ENCODE data around the gene ITGB5. TPM values are rescaled to one million over a fixed set of nuclear protein-coding genes. Genes with fewer than 3 reads are reported as not detected.

The ITGB5 gene
- total and polyA plus RNA-seq, 2 donors (not counting 1 experiment from before 2014, with no cell fraction given) = 99.7 to 196 TPM

GRCh38 chr3:124748560-124749198, 138.5 kb downstream of the ITGB5 start:
- Histone ChIP-seq H3K79me2 (ENCODE audit: control insufficient read depth, insufficient read depth, low read length) (no peaks in the 10 kb centered on the region), H3K4me3 (replicated peaks in 1 of 4; ENCODE audit: control extremely low read depth in 1 of 4, insufficient read depth in 1 of 4, low read depth in 3 of 4, low read length in 4 of 4) (no peak overlapping the region), H3K9me3 (ENCODE audit: control insufficient read depth, insufficient read depth, low read depth, low read length) (no peaks in the 10 kb centered on the region), H3K27me3 (ENCODE audit: control insufficient read depth, insufficient read depth, low read length) (no peaks in the 10 kb centered on the region), H3K4me1 (ENCODE audit: control insufficient read depth, extremely low read depth, insufficient read depth, low read length) (no peaks in the 10 kb centered on the region), H3K4me2 (ENCODE audit: extremely low read depth, insufficient read depth, low read length) (no peak overlapping the region), H4K20me1 (ENCODE audit: control insufficient read depth, extremely low read depth, insufficient read depth, low read length) (no peaks in the 10 kb centered on the region), H2AFZ (ENCODE audit: low read length) (no peak overlapping the region), H3K36me3 (ENCODE audit: control insufficient read depth, insufficient read depth, low read length) (peaks cover 5% of the 10 kb centered on the region), H3K9ac (ENCODE audit: insufficient read depth, low read length) (no peak overlapping the region), H3K27ac (ENCODE audit: insufficient read depth, low read length) (no peak overlapping the region)
- no peak for DNase-seq (ENCODE audit: low read depth in 2 of 2)
- TF ChIP-seq, protein P1, sequence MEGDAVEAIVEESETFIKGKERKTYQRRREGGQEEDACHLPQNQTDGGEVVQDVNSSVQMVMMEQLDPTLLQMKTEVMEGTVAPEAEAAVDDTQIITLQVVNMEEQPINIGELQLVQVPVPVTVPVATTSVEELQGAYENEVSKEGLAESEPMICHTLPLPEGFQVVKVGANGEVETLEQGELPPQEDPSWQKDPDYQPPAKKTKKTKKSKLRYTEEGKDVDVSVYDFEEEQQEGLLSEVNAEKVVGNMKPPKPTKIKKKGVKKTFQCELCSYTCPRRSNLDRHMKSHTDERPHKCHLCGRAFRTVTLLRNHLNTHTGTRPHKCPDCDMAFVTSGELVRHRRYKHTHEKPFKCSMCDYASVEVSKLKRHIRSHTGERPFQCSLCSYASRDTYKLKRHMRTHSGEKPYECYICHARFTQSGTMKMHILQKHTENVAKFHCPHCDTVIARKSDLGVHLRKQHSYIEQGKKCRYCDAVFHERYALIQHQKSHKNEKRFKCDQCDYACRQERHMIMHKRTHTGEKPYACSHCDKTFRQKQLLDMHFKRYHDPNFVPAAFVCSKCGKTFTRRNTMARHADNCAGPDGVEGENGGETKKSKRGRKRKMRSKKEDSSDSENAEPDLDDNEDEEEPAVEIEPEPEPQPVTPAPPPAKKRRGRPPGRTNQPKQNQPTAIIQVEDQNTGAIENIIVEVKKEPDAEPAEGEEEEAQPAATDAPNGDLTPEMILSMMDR (conservative IDR thresholded peaks at IDR 0.05 in 1 of 2, IDR thresholded peaks at IDR 0.05 in 1 of 2; ENCODE audit: low read depth in 1 of 2, low read length in 2 of 2) = no peak
- TF ChIP-seq EZH2 (IDR thresholded peaks at IDR 0.05; ENCODE audit: low read length, missing control alignments) = no peak

- H2AFZ ChIP-seq (ENCODE audit: low read length) = no peak overlapping the region
- no peak overlapping the region for H3K4me2 ChIP-seq (ENCODE audit: extremely low read depth, insufficient read depth, low read length)
- no peak overlapping the region for H3K4me3 ChIP-seq (replicated peaks in 1 of 4; ENCODE audit: control extremely low read depth in 1 of 4, insufficient read depth in 1 of 4, low read depth in 3 of 4, low read length in 4 of 4)
- no peaks in the 10 kb centered on the region for H3K27me3 ChIP-seq (ENCODE audit: control insufficient read depth, insufficient read depth, low read length)
- no peaks in the 10 kb centered on the region for H3K4me1 ChIP-seq (ENCODE audit: control insufficient read depth, extremely low read depth, insufficient read depth, low read length)
- no peak for TF ChIP-seq EZH2 (IDR thresholded peaks at IDR 0.05; ENCODE audit: low read length, missing control alignments)
- TF ChIP-seq, protein P1 (conservative IDR thresholded peaks at IDR 0.05 in 1 of 2, IDR thresholded peaks at IDR 0.05 in 1 of 2; ENCODE audit: low read depth in 1 of 2, low read length in 2 of 2) = no peak
- no peak overlapping the region for H3K9ac ChIP-seq (ENCODE audit: insufficient read depth, low read length)
- no peak overlapping the region for H3K27ac ChIP-seq (ENCODE audit: insufficient read depth, low read length)
- no peaks in the 10 kb centered on the region for H4K20me1 ChIP-seq (ENCODE audit: control insufficient read depth, extremely low read depth, insufficient read depth, low read length)
- H3K79me2 ChIP-seq (ENCODE audit: control insufficient read depth, insufficient read depth, low read length) = no peaks in the 10 kb centered on the region
- no peaks in the 10 kb centered on the region for H3K9me3 ChIP-seq (ENCODE audit: control insufficient read depth, insufficient read depth, low read depth, low read length)
- DNase-seq (ENCODE audit: low read depth in 2 of 2) = no peak
- H3K36me3 ChIP-seq (ENCODE audit: control insufficient read depth, insufficient read depth, low read length) = peaks cover 6% of the 10 kb centered on the region
These were observed 139.8 kb downstream of the ITGB5 start for GRCh38 chr3:124747111-124747981.

DNA sequence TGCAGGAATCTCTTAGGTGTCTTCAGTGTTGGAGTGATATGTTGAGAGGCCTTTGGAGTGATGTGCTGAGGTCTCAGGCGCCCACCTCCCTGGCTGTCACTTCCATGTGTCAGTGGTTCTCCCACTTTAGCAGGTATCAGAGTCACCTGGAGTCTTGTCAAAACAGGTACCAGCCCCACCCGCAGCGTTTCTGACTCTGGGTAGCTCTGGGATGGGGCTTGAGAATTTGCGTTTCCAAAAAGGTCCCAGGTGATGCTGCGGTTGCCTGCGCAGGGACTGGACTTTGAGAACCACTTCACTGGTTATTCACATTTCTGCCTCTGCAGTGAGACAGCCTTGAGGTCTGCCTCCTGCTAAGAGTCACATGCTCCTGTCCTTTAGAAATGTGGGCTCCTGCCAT, 141.4 kb downstream of the ITGB5 start:
- Histone ChIP-seq H2AFZ (ENCODE audit: low read length) (no peak overlapping the region), H3K9me3 (ENCODE audit: control insufficient read depth, insufficient read depth, low read depth, low read length) (no peaks in the 10 kb centered on the region), H3K4me2 (ENCODE audit: extremely low read depth, insufficient read depth, low read length) (no peak overlapping the region), H3K4me1 (ENCODE audit: control insufficient read depth, extremely low read depth, insufficient read depth, low read length) (no peaks in the 10 kb centered on the region), H3K27me3 (ENCODE audit: control insufficient read depth, insufficient read depth, low read length) (no peaks in the 10 kb centered on the region), H3K4me3 (replicated peaks in 1 of 4; ENCODE audit: control extremely low read depth in 1 of 4, insufficient read depth in 1 of 4, low read depth in 3 of 4, low read length in 4 of 4) (no peak overlapping the region), H3K79me2 (ENCODE audit: control insufficient read depth, insufficient read depth, low read length) (no peaks in the 10 kb centered on the region), H3K9ac (ENCODE audit: insufficient read depth, low read length) (no peak overlapping the region), H3K27ac (ENCODE audit: insufficient read depth, low read length) (no peak overlapping the region), H4K20me1 (ENCODE audit: control insufficient read depth, extremely low read depth, insufficient read depth, low read length) (no peaks in the 10 kb centered on the region), H3K36me3 (ENCODE audit: control insufficient read depth, insufficient read depth, low read length) (peaks cover 8% of the 10 kb centered on the region)
- no peak for DNase-seq (ENCODE audit: low read depth in 2 of 2)
- no peak for TF ChIP-seq EZH2 (IDR thresholded peaks at IDR 0.05; ENCODE audit: low read length, missing control alignments)
- TF ChIP-seq, protein P1 (conservative IDR thresholded peaks at IDR 0.05 in 1 of 2, IDR thresholded peaks at IDR 0.05 in 1 of 2; ENCODE audit: low read depth in 1 of 2, low read length in 2 of 2) = no peak

Measured in fibroblast of lung (primary cell).